ENCODE data around the gene SEC16B.

Gene SEC16B, protein sequence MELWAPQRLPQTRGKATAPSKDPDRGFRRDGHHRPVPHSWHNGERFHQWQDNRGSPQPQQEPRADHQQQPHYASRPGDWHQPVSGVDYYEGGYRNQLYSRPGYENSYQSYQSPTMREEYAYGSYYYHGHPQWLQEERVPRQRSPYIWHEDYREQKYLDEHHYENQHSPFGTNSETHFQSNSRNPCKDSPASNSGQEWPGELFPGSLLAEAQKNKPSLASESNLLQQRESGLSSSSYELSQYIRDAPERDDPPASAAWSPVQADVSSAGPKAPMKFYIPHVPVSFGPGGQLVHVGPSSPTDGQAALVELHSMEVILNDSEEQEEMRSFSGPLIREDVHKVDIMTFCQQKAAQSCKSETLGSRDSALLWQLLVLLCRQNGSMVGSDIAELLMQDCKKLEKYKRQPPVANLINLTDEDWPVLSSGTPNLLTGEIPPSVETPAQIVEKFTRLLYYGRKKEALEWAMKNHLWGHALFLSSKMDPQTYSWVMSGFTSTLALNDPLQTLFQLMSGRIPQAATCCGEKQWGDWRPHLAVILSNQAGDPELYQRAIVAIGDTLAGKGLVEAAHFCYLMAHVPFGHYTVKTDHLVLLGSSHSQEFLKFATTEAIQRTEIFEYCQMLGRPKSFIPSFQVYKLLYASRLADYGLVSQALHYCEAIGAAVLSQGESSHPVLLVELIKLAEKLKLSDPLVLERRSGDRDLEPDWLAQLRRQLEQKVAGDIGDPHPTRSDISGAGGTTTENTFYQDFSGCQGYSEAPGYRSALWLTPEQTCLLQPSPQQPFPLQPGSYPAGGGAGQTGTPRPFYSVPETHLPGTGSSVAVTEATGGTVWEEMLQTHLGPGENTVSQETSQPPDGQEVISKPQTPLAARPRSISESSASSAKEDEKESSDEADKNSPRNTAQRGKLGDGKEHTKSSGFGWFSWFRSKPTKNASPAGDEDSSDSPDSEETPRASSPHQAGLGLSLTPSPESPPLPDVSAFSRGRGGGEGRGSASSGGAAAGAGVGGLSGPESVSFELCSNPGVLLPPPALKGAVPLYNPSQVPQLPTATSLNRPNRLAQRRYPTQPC

GRCh38 chr1:177969825-177970371 is at the start of gene SEC16B:
TSS of gene SEC16B (minus strand) at chr1:177970058. CDS start at chr1:177967981, 2,077 bp downstream.
- TF ChIP-seq ZC3H10 (CRISPR knock-in tag; IDR thresholded peaks at IDR 0.05) (no peak), ZNF565 (CRISPR knock-in tag; conservative IDR thresholded peaks at IDR 0.05; ENCODE audit: low read depth) (no peak), ARNTL (CRISPR knock-in tag; IDR thresholded peaks at IDR 0.05; ENCODE audit: borderline replicate concordance, low read depth) (no peak), ISL1 (CRISPR knock-in tag; IDR thresholded peaks at IDR 0.05) (no peak), TCF4 (CRISPR knock-in tag; IDR thresholded peaks at IDR 0.05; ENCODE audit: borderline replicate concordance) (no peak), ZNF70 (CRISPR knock-in tag; IDR thresholded peaks at IDR 0.05) (no peak), GLIS3 (CRISPR knock-in tag; IDR thresholded peaks at IDR 0.05) (no peak), ESRRG (CRISPR knock-in tag; IDR thresholded peaks at IDR 0.05) (no peak)
- TF ChIP-seq, protein P1, sequence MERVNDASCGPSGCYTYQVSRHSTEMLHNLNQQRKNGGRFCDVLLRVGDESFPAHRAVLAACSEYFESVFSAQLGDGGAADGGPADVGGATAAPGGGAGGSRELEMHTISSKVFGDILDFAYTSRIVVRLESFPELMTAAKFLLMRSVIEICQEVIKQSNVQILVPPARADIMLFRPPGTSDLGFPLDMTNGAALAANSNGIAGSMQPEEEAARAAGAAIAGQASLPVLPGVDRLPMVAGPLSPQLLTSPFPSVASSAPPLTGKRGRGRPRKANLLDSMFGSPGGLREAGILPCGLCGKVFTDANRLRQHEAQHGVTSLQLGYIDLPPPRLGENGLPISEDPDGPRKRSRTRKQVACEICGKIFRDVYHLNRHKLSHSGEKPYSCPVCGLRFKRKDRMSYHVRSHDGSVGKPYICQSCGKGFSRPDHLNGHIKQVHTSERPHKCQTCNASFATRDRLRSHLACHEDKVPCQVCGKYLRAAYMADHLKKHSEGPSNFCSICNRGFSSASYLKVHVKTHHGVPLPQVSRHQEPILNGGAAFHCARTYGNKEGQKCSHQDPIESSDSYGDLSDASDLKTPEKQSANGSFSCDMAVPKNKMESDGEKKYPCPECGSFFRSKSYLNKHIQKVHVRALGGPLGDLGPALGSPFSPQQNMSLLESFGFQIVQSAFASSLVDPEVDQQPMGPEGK (CRISPR knock-in tag; IDR thresholded peaks at IDR 0.05; ENCODE audit: borderline replicate concordance), result no peak
- no peak for ATAC-seq

DNA sequence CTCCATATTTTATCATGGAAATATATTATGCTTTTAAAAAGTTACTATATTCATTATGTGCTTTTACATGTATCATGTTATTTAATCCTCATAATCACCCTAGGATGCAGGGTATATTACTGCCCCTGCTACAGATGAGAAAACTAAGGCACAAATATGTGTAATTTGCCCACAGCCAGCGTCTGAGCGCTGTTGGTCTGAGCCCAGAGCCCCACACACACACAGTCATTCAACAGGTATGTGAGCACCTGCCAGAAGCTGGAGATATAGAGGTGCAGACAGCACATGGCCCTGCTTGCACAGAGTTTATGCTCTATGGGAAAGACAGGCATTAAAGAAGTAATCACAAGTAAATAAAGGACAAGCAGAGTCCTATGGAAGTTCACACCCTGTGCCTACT is 49.8 kb upstream of the SEC16B start:
- TF ChIP-seq PPARA (CRISPR knock-in tag; IDR thresholded peaks at IDR 0.05; ENCODE audit: borderline replicate concordance) (no peak), SNAI2 (CRISPR knock-in tag; IDR thresholded peaks at IDR 0.05) (no peak), ZNF565 (CRISPR knock-in tag; conservative IDR thresholded peaks at IDR 0.05; ENCODE audit: low read depth) (no peak)
- TF ChIP-seq, protein P1 (CRISPR knock-in tag; IDR thresholded peaks at IDR 0.05; ENCODE audit: borderline replicate concordance), result no peak
- TF ChIP-seq, protein P2, sequence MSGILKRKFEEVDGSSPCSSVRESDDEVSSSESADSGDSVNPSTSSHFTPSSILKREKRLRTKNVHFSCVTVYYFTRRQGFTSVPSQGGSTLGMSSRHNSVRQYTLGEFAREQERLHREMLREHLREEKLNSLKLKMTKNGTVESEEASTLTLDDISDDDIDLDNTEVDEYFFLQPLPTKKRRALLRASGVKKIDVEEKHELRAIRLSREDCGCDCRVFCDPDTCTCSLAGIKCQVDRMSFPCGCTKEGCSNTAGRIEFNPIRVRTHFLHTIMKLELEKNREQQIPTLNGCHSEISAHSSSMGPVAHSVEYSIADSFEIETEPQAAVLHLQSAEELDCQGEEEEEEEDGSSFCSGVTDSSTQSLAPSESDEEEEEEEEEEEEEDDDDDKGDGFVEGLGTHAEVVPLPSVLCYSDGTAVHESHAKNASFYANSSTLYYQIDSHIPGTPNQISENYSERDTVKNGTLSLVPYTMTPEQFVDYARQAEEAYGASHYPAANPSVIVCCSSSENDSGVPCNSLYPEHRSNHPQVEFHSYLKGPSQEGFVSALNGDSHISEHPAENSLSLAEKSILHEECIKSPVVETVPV (CRISPR knock-in tag; IDR thresholded peaks at IDR 0.05), result no peak
- ATAC-seq, result no peak

GRCh38 chr1:178019208-178019607 is 49.4 kb upstream of the SEC16B start:
- no peak for ATAC-seq
- TF ChIP-seq ARNTL (CRISPR knock-in tag; IDR thresholded peaks at IDR 0.05; ENCODE audit: borderline replicate concordance, low read depth) (no peak), ZNF70 (CRISPR knock-in tag; IDR thresholded peaks at IDR 0.05) (no peak), SNAI2 (CRISPR knock-in tag; IDR thresholded peaks at IDR 0.05) (no peak), TCF4 (CRISPR knock-in tag; IDR thresholded peaks at IDR 0.05; ENCODE audit: borderline replicate concordance) (no peak), OSR1 (CRISPR knock-in tag; IDR thresholded peaks at IDR 0.05) (no peak), ZFP3 (CRISPR knock-in tag; IDR thresholded peaks at IDR 0.05) (no peak), ZFP30 (CRISPR knock-in tag; IDR thresholded peaks at IDR 0.05) (no peak)
- TF ChIP-seq, protein P2 (CRISPR knock-in tag; IDR thresholded peaks at IDR 0.05), result no peak

- peak; percentile 96 for TF ChIP-seq ZNF8 (CRISPR knock-in tag; IDR thresholded peaks at IDR 0.05)
- no peak for TF ChIP-seq PPARA (CRISPR knock-in tag; IDR thresholded peaks at IDR 0.05; ENCODE audit: borderline replicate concordance)
- ATAC-seq, result no peak
Measured at GRCh38 chr1:178017517-178017916, 47.7 kb upstream of the SEC16B start.
